Right lobe of liver (tissue), 4 donors: ENCODE results near the gene CTSF.

Experiments used
- CTCF ChIP-seq, 4 donors: fragments of 200-600 bp in 3 of 4; fragments of 450-650 bp in 1 of 4; IDR thresholded peaks; one replicate each; pipeline versions ENCODE4 v1.5.1 to v1.8.0; 2016 to 2022; ENCODE audit warnings: antibody characterized with exemption in 4 of 4, mild to moderate bottlenecking in 2 of 4
- POLR2A ChIP-seq: fragments of 450-650 bp; IDR thresholded peaks from one replicate; pipeline ENCODE4 v1.6.1; 2017; ENCODE audit warnings: antibody characterized with exemption, mild to moderate bottlenecking
- donor health status: DM: no; HTN: no; CAD: no.
- donor health status: DM: no; HTN: no; CAD: no.
- donor health status: DM: no; HTN: yes; CAD: no.

DNA sequence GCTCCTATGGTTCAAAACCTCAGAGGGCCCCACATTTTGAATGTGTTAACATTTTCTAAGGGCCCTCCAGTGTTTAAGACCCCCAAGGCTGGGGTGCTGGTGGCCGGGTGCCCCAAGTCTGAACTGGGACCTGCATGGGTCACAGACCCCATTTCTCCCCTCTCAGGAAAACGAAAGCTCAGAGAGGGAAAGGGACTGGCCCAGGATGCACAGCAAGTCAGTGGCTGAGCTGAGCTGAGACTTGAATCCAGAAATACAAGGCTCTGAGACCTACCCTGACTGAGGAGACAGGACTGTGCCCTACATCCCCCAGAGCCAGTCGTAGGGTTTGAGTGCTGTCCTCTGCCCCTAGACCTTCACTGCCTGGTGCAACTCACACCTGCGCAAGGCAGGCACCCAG lies 17.5 kb downstream of the CTSF start:
- TF ChIP-seq CTCF (IDR thresholded peaks at IDR 0.05) (no peak), POLR2A (no peak)
